ENCODE results near the gene RPH3AL.
"Not testable (repeated sequence)": the region's sequence is repeated elsewhere in the genome, so short reads cannot be mapped to it uniquely, and the experiment has no call there.

Gene RPH3AL

GRCh38 chr17:219696-220095 is 132.9 kb downstream of the RPH3AL start:
- no peak for DNase-seq

- no peak for DNase-seq
These were observed 134.0 kb downstream of the RPH3AL start for GRCh38 chr17:218432-219110.

GRCh38 chr17:216625-217024 is 136.0 kb downstream of the RPH3AL start:
- DNase-seq = no peak

GRCh38 chr17:215563-216478 is 136.8 kb downstream of the RPH3AL start:
- DNase-seq = not testable (repeated sequence)

- DNase-seq = no peak
These were observed 137.7 kb downstream of the RPH3AL start for GRCh38 chr17:214881-215331.

- DNase-seq = no peak
These were observed 139.1 kb downstream of the RPH3AL start for GRCh38 chr17:213286-214105.

GRCh38 chr17:210402-210801 is 142.2 kb downstream of the RPH3AL start:
- no peak for DNase-seq

- no peak for DNase-seq
These were observed 144.2 kb downstream of the RPH3AL start for GRCh38 chr17:208429-208828.

- no peak for DNase-seq
These were observed 144.8 kb downstream of the RPH3AL start for GRCh38 chr17:207775-208174.

- no peak for DNase-seq
These were observed 145.6 kb downstream of the RPH3AL start for GRCh38 chr17:206941-207560.

- DNase-seq = not testable (repeated sequence)
These were observed 146.1 kb downstream of the RPH3AL start for GRCh38 chr17:206484-206883.

- DNase-seq = no peak
These were observed 146.8 kb downstream of the RPH3AL start for GRCh38 chr17:205817-206216.

- DNase-seq = no peak
These were observed 147.4 kb downstream of the RPH3AL start for GRCh38 chr17:205148-205669.

GRCh38 chr17:204427-205147 is 148.0 kb downstream of the RPH3AL start:
- no peak for DNase-seq

GRCh38 chr17:202501-202951 is 150.1 kb downstream of the RPH3AL start:
- no peak for DNase-seq

GRCh38 chr17:201736-202135 is 150.9 kb downstream of the RPH3AL start:
- DNase-seq = not testable (repeated sequence)

GRCh38 chr17:201257-201656 is 151.3 kb downstream of the RPH3AL start:
- DNase-seq = not testable (repeated sequence)

- DNase-seq = no peak
These were observed 152.0 kb downstream of the RPH3AL start for GRCh38 chr17:200586-200985.

- DNase-seq = no peak
These were observed 152.6 kb downstream of the RPH3AL start for GRCh38 chr17:199806-200545.

GRCh38 chr17:199191-199604 is 153.4 kb downstream of the RPH3AL start:
- DNase-seq = no peak

GRCh38 chr17:198225-198624 is 154.4 kb downstream of the RPH3AL start:
- not testable (repeated sequence) for DNase-seq

Data from fibroblast of skin of scalp (primary cell).